HG03520 (cell line): Measurements from ENCODE around the gene TPD52L1.

Experiments used
- ATAC-seq: cut with Tn5 transposase; IDR thresholded peaks from one replicate; pipeline ENCODE4 v1.9.1; 2021; ENCODE audit warnings: mild to moderate bottlenecking, moderate library complexity; ENCODE audit not compliant: unreplicated experiment

TPD52L1 gene

DNA sequence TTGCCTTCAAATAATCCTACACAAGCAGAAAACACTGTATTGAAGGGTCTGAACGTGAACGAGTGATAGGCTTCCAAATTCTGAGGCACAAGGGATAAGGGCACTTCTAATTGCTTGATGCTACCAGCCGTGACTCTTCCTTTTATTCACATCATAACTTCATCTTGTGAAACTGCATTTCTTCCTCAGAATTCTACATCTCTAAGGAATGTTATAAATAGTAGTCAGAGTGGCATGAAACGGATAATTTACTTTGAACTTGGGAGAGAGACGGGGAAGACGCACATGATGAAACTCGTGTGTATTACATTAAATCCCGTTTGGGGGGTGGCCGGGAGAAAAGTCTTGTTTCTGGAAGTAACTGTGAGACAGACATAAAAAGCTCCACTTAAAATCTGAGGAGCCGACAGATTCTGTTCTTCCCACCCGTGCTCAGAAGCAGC, 147.4 kb downstream of the TPD52L1 start:
- no peak for ATAC-seq

DNA sequence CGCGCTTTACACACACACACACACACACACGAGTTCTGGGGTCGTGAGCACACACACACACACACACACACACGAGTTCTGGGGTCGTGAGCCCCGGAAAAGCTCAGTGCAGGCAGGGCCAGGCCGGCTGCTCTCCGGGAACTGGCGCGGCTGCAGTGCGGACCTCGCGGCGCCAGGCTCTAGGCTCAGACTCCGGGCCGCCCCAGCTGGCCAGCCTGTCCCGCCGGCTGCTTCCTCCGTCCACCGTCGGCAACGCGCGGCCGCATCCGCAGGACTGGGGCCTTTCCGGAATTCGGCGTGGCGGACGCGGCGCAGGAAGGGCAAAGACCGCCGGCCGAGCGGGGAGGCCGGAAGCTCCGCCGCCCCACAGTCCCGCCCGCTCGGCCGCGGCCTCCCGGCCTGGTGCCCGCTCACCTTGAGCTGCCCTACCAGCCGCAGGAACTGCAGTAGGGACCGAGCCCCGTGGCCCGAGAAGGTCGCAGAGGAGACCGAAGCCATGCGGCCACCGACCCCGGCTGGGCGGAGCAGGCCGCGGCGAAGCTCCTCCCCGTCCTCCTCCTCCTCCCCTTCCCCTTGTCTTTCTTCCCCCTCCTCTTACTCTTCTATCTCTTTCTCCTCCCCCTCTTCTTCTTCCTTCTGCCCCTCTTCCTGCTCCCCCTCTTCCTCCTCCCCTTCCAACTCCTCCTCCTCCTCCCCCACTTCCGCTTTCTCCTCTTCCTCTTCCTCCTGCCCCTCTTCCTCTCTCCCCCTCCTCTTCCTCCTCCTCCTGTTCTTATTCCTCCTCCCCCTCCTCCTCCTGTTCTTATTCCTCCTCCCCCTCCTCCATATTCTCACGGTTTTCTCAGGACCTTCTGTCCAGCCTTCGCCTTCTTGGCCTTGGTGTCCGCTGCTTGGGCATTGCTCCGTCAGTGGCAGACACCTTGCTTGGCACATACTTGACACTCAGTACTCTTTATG, 148.1 kb downstream of the TPD52L1 start, which contains the start of gene HDDC2:
Gene HDDC2 (minus strand): TSS at position 533 of the 957 bp plus-strand sequence. CDS start 35 bp downstream, at position 498.
- peak; percentile 83 for ATAC-seq

DNA sequence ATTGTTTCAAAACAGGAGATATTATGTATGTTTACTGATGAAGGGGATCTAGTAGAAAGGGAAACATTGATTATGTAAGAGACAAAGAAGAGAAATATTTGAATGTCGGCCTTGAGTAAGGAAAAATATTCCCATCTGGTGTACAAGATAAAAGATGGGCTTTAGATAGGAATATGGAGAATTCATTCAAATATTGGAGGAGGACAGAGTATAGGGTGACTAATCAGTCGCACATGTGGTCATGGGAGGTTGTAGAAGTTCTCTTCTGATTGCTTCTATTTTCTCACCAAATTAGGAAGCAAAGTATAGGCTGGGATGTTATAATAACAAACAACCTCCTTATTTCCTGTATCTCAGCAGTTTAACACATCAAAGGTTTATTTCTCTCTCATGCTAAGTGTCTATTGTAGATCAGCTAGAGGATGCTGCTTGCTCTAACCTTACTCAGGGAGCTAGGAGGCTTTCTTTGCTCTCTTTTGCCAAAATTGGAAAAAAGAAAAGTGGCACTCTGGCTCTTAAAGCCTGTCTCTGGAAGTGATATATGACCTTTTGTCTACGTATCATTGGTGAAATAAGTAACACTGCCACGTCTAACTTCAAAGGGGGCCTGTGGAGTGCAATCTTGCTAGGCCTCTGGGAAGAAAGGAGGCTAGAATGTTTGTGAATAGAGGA, 149.4 kb downstream of the TPD52L1 start:
- ATAC-seq = no peak

DNA sequence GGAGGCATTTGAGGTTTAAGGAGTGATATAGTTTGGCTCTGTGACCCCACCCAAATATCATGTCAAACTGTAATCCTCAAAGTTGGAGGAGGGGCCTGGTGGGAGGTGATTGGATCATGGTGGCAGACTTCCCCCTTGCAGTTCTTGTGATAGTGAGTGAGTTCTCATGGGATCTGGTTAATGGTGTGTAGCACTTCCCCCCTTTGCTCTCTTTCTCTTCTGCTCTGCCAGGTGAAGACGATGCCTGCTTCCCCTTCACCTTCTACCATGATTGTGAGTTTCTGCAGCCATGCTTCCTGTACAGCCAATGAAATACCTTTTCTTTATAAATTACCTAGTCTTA, 149.9 kb downstream of the TPD52L1 start:
- ATAC-seq = no peak

DNA sequence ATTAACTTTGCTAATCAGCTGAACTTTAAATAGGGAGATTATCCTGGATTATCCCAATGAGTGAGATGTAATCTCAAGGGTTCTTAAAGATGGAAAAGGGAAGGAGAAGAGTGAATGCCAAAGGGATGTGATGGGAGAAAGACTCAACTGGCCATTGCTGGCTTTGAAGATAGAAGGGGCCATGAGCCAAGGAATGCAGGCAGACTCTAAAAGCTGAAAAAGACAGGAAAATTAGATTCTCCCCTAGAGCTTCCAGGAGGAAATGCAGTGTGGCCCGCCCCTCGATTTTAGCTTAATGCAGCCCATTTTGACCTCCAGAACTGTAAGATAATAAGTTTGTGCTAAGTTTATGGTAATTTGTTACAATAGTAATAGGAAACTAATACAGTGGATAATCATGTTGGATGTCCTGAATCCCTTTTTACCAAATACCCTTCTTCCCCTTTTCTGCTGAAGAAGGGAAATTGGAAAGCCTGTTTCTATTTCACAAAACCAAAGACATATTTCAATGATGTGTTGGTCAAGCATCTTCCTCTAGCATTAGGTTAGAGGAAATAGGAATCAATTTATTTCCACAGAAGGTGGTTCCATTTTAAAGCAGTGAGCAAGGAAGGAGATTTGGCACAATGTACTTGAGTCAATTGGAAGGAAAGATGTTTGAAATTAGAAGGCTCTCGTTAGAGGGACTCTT, 151.5 kb downstream of the TPD52L1 start:
- ATAC-seq = no peak

DNA sequence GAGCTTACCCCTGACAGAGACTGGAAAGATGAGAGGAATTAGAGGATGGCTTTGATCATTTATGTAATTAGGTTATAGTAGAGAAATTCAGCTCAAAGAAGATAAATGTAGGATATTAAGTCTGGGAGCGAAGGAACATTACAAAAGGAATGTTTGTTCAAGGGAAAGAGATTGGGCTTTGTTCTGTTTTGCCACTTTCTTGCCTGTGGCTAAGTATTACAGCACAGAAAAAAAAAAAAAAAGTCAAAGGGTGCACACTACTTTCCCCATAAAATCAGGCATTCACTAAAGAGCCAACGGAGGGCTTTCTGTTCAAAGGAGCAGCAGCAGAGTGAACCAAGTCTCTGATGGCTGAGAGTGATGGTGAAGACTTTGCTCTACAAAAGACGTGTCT, 153.2 kb downstream of the TPD52L1 start:
- no peak for ATAC-seq

DNA sequence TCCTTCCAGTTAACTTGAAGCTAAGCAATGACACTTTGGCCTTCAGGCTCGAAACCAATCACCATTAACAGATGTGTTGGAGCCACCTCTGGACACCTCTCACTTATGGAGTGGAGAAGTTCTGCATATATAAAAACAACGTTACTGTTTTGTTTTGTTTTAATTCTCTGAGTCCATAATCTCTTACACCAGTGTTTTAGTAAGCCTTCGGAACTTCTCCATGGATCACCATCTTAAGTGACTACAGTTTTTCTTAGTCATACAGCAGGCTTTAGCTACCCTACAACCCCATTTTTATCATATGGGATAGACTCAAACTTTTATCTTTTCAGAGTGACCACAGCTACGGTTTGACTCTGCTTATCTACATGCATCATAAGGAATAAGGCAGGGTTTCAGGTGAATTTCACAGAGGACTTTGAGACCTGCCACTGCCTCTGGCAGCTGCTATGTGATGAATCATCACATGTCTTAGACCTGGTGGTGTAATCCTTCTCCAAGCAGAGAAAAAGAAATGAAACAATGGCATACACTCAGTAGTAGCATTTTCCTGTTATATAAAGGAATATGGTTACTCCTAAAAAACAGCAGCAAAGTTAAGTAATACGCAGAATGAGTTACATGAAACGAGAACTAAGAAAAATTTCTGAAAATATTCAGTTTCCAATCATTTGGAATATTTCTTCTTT, 153.7 kb downstream of the TPD52L1 start:
- ATAC-seq = no peak

DNA sequence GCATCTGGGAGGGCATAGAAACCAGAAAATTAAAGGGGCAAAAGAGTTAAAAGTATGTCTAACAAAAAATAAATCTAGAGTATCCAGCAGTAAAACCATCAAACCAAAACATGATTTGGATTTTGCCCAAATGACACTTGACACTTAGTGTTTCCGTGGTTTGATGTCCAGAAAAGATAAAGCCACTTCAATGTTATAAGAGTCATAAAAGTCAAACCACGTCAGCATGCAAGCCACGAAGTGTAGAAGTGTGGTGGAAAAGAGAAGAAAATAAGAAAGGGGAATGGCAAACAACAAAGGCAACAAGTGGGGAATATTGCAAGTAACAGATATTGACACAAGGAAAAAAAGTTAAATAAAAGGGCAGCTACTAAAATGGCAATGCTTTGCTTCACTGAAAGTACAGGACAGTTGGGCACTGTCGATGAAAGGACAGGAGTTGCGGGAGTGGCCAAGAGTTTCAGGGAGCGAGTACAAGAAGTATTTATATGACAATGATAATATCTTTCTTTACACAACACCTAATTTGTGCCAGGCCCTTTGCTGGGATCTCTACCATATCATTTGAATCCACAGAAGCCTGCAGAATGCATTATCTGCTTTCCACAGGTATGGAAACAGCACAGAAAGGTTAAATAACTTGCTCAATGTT, 154.5 kb downstream of the TPD52L1 start:
- ATAC-seq = no peak

DNA sequence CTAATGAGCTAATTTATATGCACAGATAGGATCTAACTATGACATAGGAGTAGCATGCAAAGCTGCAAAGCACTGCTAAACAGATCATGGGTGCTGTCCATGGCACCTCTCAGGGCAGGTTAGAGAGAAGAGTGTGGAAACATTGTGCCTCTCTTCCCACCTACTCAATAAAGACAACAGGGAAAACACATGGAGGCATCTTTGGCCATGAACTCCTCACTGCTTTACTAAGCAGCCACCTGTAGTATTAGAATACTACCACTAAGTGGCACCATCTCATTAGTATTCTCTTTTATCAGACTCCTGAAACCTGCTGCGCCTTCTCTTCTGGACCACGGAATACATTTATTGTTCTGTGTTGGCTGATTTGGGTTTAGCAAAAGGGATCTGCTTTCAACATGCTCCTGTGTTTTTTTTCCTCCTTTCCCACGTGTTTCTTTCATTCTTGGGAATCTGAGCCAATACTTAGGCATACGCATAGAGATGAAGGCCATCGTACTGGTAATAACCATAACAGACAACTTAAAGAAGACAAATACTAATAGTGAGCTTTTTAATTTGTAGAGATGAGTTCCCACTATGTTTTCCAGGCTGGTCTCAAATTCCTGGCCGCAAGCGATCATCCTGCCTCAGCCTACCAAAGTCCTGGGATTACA, 157.5 kb downstream of the TPD52L1 start:
- peak; percentile 85 for ATAC-seq

DNA sequence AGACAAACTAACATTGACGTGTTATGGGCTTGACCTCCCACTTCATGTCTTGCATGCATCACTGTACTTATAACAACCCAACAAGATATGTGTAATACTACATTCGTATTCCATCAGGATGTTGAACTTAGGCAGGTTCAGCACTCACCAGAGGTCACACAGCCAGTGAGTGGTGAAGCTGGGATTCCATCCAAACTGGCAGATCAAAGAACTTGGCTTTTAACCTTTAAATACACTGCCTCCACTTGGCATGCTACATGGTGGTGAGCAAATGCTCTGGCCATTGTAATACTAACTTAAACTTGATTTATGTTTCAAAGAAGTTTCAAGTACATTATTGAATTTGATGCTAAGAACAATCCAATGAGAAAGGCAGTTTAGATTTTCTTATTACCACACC, 158.9 kb downstream of the TPD52L1 start:
- no peak for ATAC-seq

DNA sequence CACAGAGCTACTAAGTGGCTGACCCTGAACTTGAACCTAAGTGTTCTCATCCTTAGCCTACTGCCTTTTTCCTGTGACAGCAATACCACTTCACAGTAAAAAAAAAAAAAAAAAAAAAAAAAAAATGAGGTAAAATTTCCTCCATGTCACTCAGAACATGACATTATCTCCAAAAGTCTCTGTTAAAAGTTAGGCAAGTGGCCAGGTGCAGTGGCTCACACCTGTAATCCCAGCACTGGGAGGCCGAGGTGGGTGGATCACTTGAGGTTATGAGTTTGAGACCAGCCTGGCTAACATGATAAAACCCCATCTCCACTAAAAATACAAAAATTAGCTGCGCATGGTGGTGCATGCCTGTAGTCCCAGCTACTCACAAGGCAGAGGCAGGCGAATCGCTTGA, 159.4 kb downstream of the TPD52L1 start:
- ATAC-seq = no peak
